H1 (cell line): ENCODE measurements around the gene FBLN2. TPM values are rescaled to one million over a fixed set of nuclear protein-coding genes. Genes with fewer than 3 reads are reported as not detected.

ENCODE experiments used
- CTCF ChIA-PET: fragments of 300-600 bp; sonication (Branson Sonifier 250); formaldehyde crosslinking; loops from one replicate; lab custom pipeline; 2021; ENCODE audit not compliant: partially characterized antibody; lab: Charles Lee
- POLR2A ChIA-PET: fragments of 300-600 bp; sonication (Branson Sonifier 250); formaldehyde crosslinking; loops from one replicate; lab custom pipeline; 2021; ENCODE audit warnings: inconsistent platforms; ENCODE audit not compliant: partially characterized antibody; lab: Charles Lee
- DNase-seq, 2 experiments: peaks; one replicate each; pipeline versions ENCODE4 v3.0.0 to v3.0.0-alpha.2; 2010 to 2022; ENCODE audit warnings: low spot score in 2 of 2, low read depth in 1 of 2, mixed read lengths in 1 of 2
- FAIRE-seq: peaks from 2 replicates; lab custom pipeline; 2011; peaks lifted over from hg19 to GRCh38; lab: Jason Lieb, UNC
- H2AFZ ChIP-seq: 2 replicates; pipeline ENCODE4 v1.8.1; 2012; ENCODE audit warnings: low read length, inconsistent platforms
- H2AK5ac ChIP-seq: 2 replicates; pipeline ENCODE4 v1.6.1; 2013; ENCODE audit warnings: low read depth, low read length
- H2BK120ac ChIP-seq: replicated peaks from 2 replicates; pipeline ENCODE3; 2013; ENCODE audit warnings: low read depth, low read length, inconsistent platforms
- H2BK12ac ChIP-seq: 2 replicates; pipeline ENCODE4 v1.6.1; 2013; ENCODE audit warnings: low read depth, low read length
- H2BK15ac ChIP-seq: 2 replicates; pipeline ENCODE4 v1.6.1; 2013; ENCODE audit warnings: low read length
- H2BK20ac ChIP-seq: 2 replicates; pipeline ENCODE4 v1.6.1; 2013; ENCODE audit warnings: low read length
- H2BK5ac ChIP-seq: 2 replicates; pipeline ENCODE4 v1.6.1; 2013; ENCODE audit warnings: low read depth, low read length
- H3K14ac ChIP-seq: 2 replicates; pipeline ENCODE4 v1.6.1; 2013; ENCODE audit warnings: inconsistent platforms; ENCODE audit not compliant: insufficient read length
- H3K18ac ChIP-seq: 2 replicates; pipeline ENCODE4 v1.6.1; 2013; ENCODE audit warnings: low read length; ENCODE audit errors: extremely low read depth
- H3K23ac ChIP-seq: 2 replicates; pipeline ENCODE4 v1.6.1; 2013; ENCODE audit warnings: inconsistent platforms; ENCODE audit not compliant: insufficient read length
- H3K23me2 ChIP-seq: 2 replicates; pipeline ENCODE4 v1.6.1; 2013; ENCODE audit warnings: low read depth, low read length
- H3K27ac ChIP-seq: 2 replicates; pipeline ENCODE4 v1.6.1; 2011; ENCODE audit warnings: low read depth, low read length, inconsistent platforms
- H3K27me3 ChIP-seq, 4 experiments: replicated peaks in 1 of 4; 1 replicate in 1 of 4; 2 replicates in 3 of 4; pipeline versions ENCODE4 v1.6.1 to v1.8.1; 2011 to 2013; ENCODE audit warnings: low read length in 3 of 4, mild to moderate bottlenecking in 3 of 4, inconsistent platforms in 2 of 4, mixed read lengths in 2 of 4, moderate library complexity in 1 of 4; ENCODE audit not compliant: control insufficient read depth in 3 of 4, insufficient read depth in 3 of 4; ENCODE audit errors: extremely low read depth in 1 of 4
- H3K36me3 ChIP-seq, 4 experiments: 2 replicates each; pipeline versions ENCODE4 v1.6.1 to v1.8.1; 2011 to 2013; ENCODE audit warnings: mild to moderate bottlenecking in 4 of 4, low read length in 3 of 4, moderate library complexity in 2 of 4, control low read depth in 1 of 4, inconsistent platforms in 1 of 4; ENCODE audit not compliant: insufficient read depth in 4 of 4, control insufficient read depth in 2 of 4
- H3K4ac ChIP-seq: replicated peaks from 2 replicates; pipeline ENCODE3; 2013; ENCODE audit warnings: low read length, low read depth, mixed read lengths, inconsistent platforms; ENCODE audit not compliant: insufficient read length
- H3K4me1 ChIP-seq, 4 experiments: replicated peaks in 1 of 4; 1 replicate in 1 of 4; 2 replicates in 3 of 4; pipeline versions ENCODE4 v1.6.1 to v1.8.1; 2011 to 2013; ENCODE audit warnings: low read length in 3 of 4, inconsistent platforms in 2 of 4, mixed read lengths in 1 of 4; ENCODE audit not compliant: insufficient read depth in 4 of 4, control insufficient read depth in 3 of 4
- H3K4me2 ChIP-seq, 2 experiments: 2 replicates each; pipeline versions ENCODE4 v1.6.1 to v1.8.1; 2011 to 2013; ENCODE audit warnings: low read depth in 2 of 2, low read length in 2 of 2, control low read depth in 1 of 2, inconsistent platforms in 1 of 2, mild to moderate bottlenecking in 1 of 2; ENCODE audit not compliant: insufficient read depth in 1 of 2
- H3K4me3 ChIP-seq, 4 experiments: fragments of 200-600, 300-600 bp in 1 of 4; sonication (generic), shearing (Covaris generic), sonication (Bioruptor Twin) in 1 of 4; 2 replicates each; pipeline versions ENCODE4 v1.5.1 to v1.8.1; 2011 to 2016; ENCODE audit warnings: low read length in 4 of 4, low read depth in 3 of 4, control low read depth in 2 of 4, inconsistent platforms in 2 of 4, mild to moderate bottlenecking in 2 of 4, mixed read lengths in 1 of 4, moderate library complexity in 1 of 4; ENCODE audit not compliant: insufficient read depth in 2 of 4; ENCODE audit errors: extremely low read depth in 1 of 4
- H3K56ac ChIP-seq: replicated peaks from 2 replicates; pipeline ENCODE3; 2013; ENCODE audit warnings: low read depth, mild to moderate bottlenecking, mixed read lengths, low read length, inconsistent platforms; ENCODE audit not compliant: insufficient read length
- H3K79me1 ChIP-seq: 2 replicates; pipeline ENCODE4 v1.6.1; 2013; ENCODE audit warnings: low read depth, low read length, control low read depth
- H3K79me2 ChIP-seq, 2 experiments: 2 replicates each; pipeline versions ENCODE4 v1.6.1 to v1.8.1; 2012 to 2013; ENCODE audit warnings: low read length in 2 of 2, mild to moderate bottlenecking in 2 of 2, inconsistent platforms in 1 of 2; ENCODE audit not compliant: insufficient read depth in 2 of 2, control insufficient read depth in 1 of 2
- H3K9ac ChIP-seq, 4 experiments: replicated peaks in 1 of 4; 1 replicate in 1 of 4; 2 replicates in 3 of 4; pipeline versions ENCODE4 v1.6.1 to v1.8.1; 2011 to 2013; ENCODE audit warnings: low read depth in 3 of 4, low read length in 3 of 4, control low read depth in 2 of 4, mild to moderate bottlenecking in 2 of 4, moderate library complexity in 2 of 4, inconsistent platforms in 1 of 4; ENCODE audit errors: extremely low read depth in 1 of 4
- H3K9me3 ChIP-seq, 2 experiments: 2 replicates each; pipeline versions ENCODE4 v1.6.1 to v1.8.1; 2012 to 2013; ENCODE audit warnings: mild to moderate bottlenecking in 2 of 2, moderate library complexity in 2 of 2, control low read depth in 1 of 2, inconsistent platforms in 1 of 2, low read depth in 1 of 2, low read length in 1 of 2, mixed read lengths in 1 of 2; ENCODE audit not compliant: insufficient read depth in 2 of 2
- H4K20me1 ChIP-seq, 2 experiments: replicated peaks in 1 of 2; 2 replicates each; pipeline versions ENCODE3 to v1.8.1; 2011 to 2013; ENCODE audit warnings: inconsistent platforms in 2 of 2, low read length in 2 of 2, mild to moderate bottlenecking in 1 of 2; ENCODE audit not compliant: insufficient read depth in 2 of 2, control insufficient read depth in 1 of 2
- H4K5ac ChIP-seq: 2 replicates; pipeline ENCODE4 v1.6.1; 2013; ENCODE audit warnings: low read length, low read depth, mixed read lengths, inconsistent platforms; ENCODE audit not compliant: insufficient read length
- H4K8ac ChIP-seq: 2 replicates; pipeline ENCODE4 v1.8.0; 2013; ENCODE audit warnings: mild to moderate bottlenecking, moderate library complexity, low read length, inconsistent platforms; ENCODE audit not compliant: insufficient read depth; ENCODE audit errors: extremely low read depth
- H4K91ac ChIP-seq: replicated peaks from 2 replicates; pipeline ENCODE3; 2013; ENCODE audit warnings: low read length, mixed read lengths, inconsistent platforms; ENCODE audit not compliant: insufficient read length
- NANOG ChIP-seq: IDR thresholded peaks from 2 replicates; pipeline ENCODE4 v1.6.1; 2011; ENCODE audit warnings: low read length, low read depth, mild to moderate bottlenecking, inconsistent platforms; ENCODE audit not compliant: insufficient read depth, poor library complexity, severe bottlenecking
- TAF1 ChIP-seq: IDR thresholded peaks from 2 replicates; pipeline ENCODE4 v1.6.1; 2011; ENCODE audit warnings: mild to moderate bottlenecking, low read depth, low read length
- TAF7 ChIP-seq: optimal IDR thresholded peaks from 2 replicates; pipeline ENCODE3; 2011; ENCODE audit warnings: low read depth, mild to moderate bottlenecking, inconsistent platforms, low read length, moderate library complexity, borderline replicate concordance
- TBP ChIP-seq: IDR thresholded peaks from 2 replicates; pipeline ENCODE4 v1.6.1; 2011; ENCODE audit warnings: low read depth, low read length, improper control_type of control experiment
- TCF12 ChIP-seq: IDR thresholded peaks from 2 replicates; pipeline ENCODE4 v1.6.1; 2011; ENCODE audit warnings: low read depth, mild to moderate bottlenecking, low read length
- WGBS, 2 experiments: shearing (Covaris generic) in 1 of 2; methylation state at CpG; one replicate each; pipeline versions ENCODE4 v1.1.6 to v1.1.7; 2013 to 2015; ENCODE audit warnings: low lambda C conversion rate in 2 of 2, mixed read lengths in 2 of 2, inconsistent platforms in 1 of 2, low coverage in 1 of 2, missing lambda C conversion rate in 1 of 2; ENCODE audit not compliant: insufficient replicate concordance in 2 of 2, insufficient coverage in 1 of 2, insufficient read length in 1 of 2; ENCODE audit errors: extremely low coverage in 1 of 2, missing lambda C conversion rate in 1 of 2; 5-methylcytosine and 5-hydroxymethylcytosine counted together
- polyA plus RNA-seq, 7 experiments: library from polyadenylated mRNA; depleted of rRNA in 3 of 7; stranded (reverse) in 5 of 7; unstranded in 2 of 7; fragments of >200 nt in 5 of 7; fragments of 200-250 nt in 2 of 7; gene quantifications; 1 replicate in 5 of 7; 2 replicates in 1 of 7; 4 replicates in 1 of 7; pipeline versions ENCODE4 v1.2.1 to v1.2.3, GENCODE V29; 2011 to 2013; ENCODE audit warnings: missing spikeins in 2 of 7, mixed read lengths in 2 of 7
- total RNA-seq: library from RNA; stranded (reverse); fragmentation: NEBNext Ultra II Directional; extraction: Animal tissue kit (Norgen Biotek cat#: 25700); gene quantifications from 2 replicates; pipeline ENCODE4 v1.2.1, GENCODE V29; 2021

The FBLN2 gene
- total and polyA plus RNA-seq, 2 of the 8 experiments (the other 6 are each of a cell fraction or from before 2014, with no cell fraction given): 17.4 to 24.2 TPM

GRCh38 chr3:13663781-13664535 lies 115.0 kb downstream of the FBLN2 start:
- WGBS, 2 experiments: 80% methylated on average over 12 of the region's 16 CpGs; no CpG with 5 or more reads in 1 of the 2 experiments
- H3K79me1 ChIP-seq: no peaks in the 10 kb centered on the region
- no peak for TF ChIP-seq TAF1
- no peak for TF ChIP-seq TCF12
- no peak for TF ChIP-seq TBP
- no peak for TF ChIP-seq TAF7
- TF ChIP-seq NANOG: no peak
- TF ChIP-seq, all 59 proteins: peak for 0
- DNase-seq (no peak), FAIRE-seq (no peak)
- Histone ChIP-seq H4K8ac (no peak overlapping the region), H3K56ac (no peak overlapping the region), H3K23ac (no peak overlapping the region), H4K5ac (no peak overlapping the region), H2BK12ac (no peak overlapping the region), H3K27ac (no peak overlapping the region), H3K4me3 (no peak overlapping the region), H3K36me3 (no peaks in the 10 kb centered on the region), H2BK120ac (no peak overlapping the region), H3K23me2 (no peaks in the 10 kb centered on the region), H2AFZ (no peak overlapping the region), H3K27me3 (no peaks in the 10 kb centered on the region), H3K4me1 (no peaks in the 10 kb centered on the region), H3K14ac (no peak overlapping the region), H3K18ac (no peak overlapping the region), H2BK5ac (no peak overlapping the region), H3K79me2 (no peaks in the 10 kb centered on the region), H2BK20ac (no peak overlapping the region), H3K9me3 (no peaks in the 10 kb centered on the region), H3K4me2 (no peak overlapping the region), H3K4ac (no peak overlapping the region), H2AK5ac (no peak overlapping the region), H4K20me1 (no peaks in the 10 kb centered on the region), H4K91ac (no peak overlapping the region), H3K9ac (no peak overlapping the region), H2BK15ac (no peak overlapping the region; the same call in 1 of the 2 replicates)
- ChIA-PET CTCF (interaction anchor here (0.6 to 34.9 kb wide), 8 partner anchors 7 to 220 kb away, joined by 3 to 765 read pairs (median 4); partner anchors contain the start of gene WNT7A), POLR2A (interaction anchor here (0.7 kb wide), 1 partner anchor 236 kb away, joined by 3 read pairs; no protein-coding TSS in a partner anchor)
